ENCODE results near the gene FAM9B. TPM values are rescaled to one million over a fixed set of nuclear protein-coding genes. Genes with fewer than 3 reads are reported as not detected.

Gene FAM9B
- total RNA-seq = not detected in 2 replicates

DNA sequence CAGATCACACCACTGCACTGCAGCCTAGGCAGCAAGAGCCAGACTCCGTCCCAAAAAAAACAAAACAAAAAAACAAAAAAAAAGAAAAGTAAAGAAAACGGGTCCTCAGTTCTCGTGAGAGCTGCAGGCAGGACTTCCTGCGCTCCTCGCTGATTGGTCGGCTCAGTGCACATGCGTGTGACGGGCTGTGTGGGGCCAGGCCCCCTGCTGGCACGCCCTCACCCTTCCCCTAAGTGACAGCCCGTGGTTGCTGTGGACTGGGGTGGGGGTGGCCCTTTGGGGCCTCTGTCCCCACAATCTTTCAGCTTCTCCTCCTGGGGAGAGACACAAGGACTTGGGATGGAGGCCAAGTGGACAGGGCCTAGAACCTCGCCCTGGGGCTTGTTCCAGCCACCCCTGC, at the start of gene FAM9B:
FAM9B (minus strand) TSS at position 139 of the 400 bp plus-strand sequence. CDS start 1,141 bp downstream, outside the sequence.

Other genes with a start within 250 kb of the FAM9B start
- gene FAM9A, start 232.7 kb downstream of the FAM9B start, total RNA-seq = not detected in 2 replicates

Data from tracheal epithelial cell (primary cell).